ENCODE results near the gene CDH4. TPM values are rescaled to one million over a fixed set of nuclear protein-coding genes. Genes with fewer than 3 reads are reported as not detected.

The CDH4 gene
- total and polyA plus RNA-seq, 2 of the 4 experiments (the other 2 are of a cell fraction), result 1.6 to 3.5 TPM

DNA sequence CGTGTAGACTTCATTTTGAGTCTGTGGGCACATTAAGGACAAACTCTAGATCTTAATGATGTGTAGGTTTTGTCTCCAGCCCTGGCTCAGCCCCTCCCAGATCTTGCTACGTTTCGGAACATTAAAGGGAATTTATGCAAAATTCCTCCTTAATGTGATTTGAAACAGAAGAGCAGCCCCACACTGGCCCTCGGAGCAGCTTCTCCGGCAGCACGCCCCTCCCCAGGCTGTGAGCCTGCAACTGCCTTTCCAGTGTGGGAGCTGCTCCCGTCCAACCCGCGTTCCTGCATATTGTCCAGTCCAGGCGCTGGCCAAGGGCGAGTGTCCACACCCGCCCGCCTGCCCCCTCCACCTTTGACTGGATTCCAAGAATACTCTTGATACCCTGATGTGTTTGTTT, 556.4 kb downstream of the CDH4 start:
- dilution Hi-C loops (cut with HindIII; ENCODE audit: low sequenced_read_pairs, unreplicated experiment), result no loop called here
- no peaks in the 10 kb centered on the region for H3K9me3 ChIP-seq (ENCODE audit: control insufficient read depth, insufficient read depth, low read length)
- no TSS peak for BruUV-seq (replicated peaks)
- ChIA-PET POLR2A (ENCODE audit: unreplicated experiment) (no interaction called here), CTCF (interaction anchor here (0.7 kb wide), 1 partner anchor 289 kb away, joined by 3 read pairs; no protein-coding TSS in a partner anchor)
- no peaks in the 10 kb centered on the region for H4K20me1 ChIP-seq (ENCODE audit: insufficient read depth, low read length)
- H3K9me1 ChIP-seq (ENCODE audit: insufficient read depth, low read length), result no peaks in the 10 kb centered on the region
- no peak for ATAC-seq (ENCODE audit: low read depth)
- in situ Hi-C loops (cut with MboI; ENCODE audit: low sequenced_read_pairs), result no loop called here
- H4K5ac ChIP-seq (ENCODE audit: low read depth, low read length), result no peak overlapping the region
- no peak overlapping the region for H3K4me2 ChIP-seq (ENCODE audit: low read depth, low read length)
- peaks cover 10% of the 10 kb centered on the region; the same call in 1 of the 2 replicates for H3K27me3 ChIP-seq (ENCODE audit: control insufficient read depth, insufficient read depth, low read length)
- H2AFZ ChIP-seq (replicated peaks; ENCODE audit: low read length, poor library complexity), result no peak overlapping the region
- H2BK20ac ChIP-seq (ENCODE audit: low read depth, low read length), result no peak overlapping the region
- no peak overlapping the region for H2AK5ac ChIP-seq (ENCODE audit: low read depth, low read length)
- 20% methylated on average over 7 of the region's 13 CpGs; no CpG with 5 or more reads in 1 of the 2 experiments for WGBS, 2 experiments (ENCODE audit: extremely low coverage in 2 of 2, insufficient read length in 1 of 2)
- H2AK9ac ChIP-seq (replicated peaks; ENCODE audit: low read depth, low read length, poor library complexity), result no peak overlapping the region
- no peak overlapping the region for H2BK120ac ChIP-seq (ENCODE audit: low read depth, low read length)
- H3K56ac ChIP-seq (ENCODE audit: extremely low read depth, insufficient read depth, low read length), result no peak overlapping the region
- H2BK15ac ChIP-seq (ENCODE audit: low read depth, low read length), result no peak overlapping the region
- no peaks in the 10 kb centered on the region for H3K79me1 ChIP-seq (ENCODE audit: low read depth in 1 of 2, low read length in 2 of 2)
- no peak overlapping the region for H4K8ac ChIP-seq (ENCODE audit: low read depth in 2 of 2, low read length in 2 of 2)
- H3K36me3 ChIP-seq (ENCODE audit: control insufficient read depth, insufficient read depth, low read length), result no peaks in the 10 kb centered on the region
- no peak for TF ChIP-seq RCOR1 (IDR thresholded peaks at IDR 0.05; ENCODE audit: insufficient replicate concordance, low read length)
- no peak for TF ChIP-seq POLR2A (IDR thresholded peaks at IDR 0.05; ENCODE audit: low read depth, low read length)
- no peak for TF ChIP-seq FOS (IDR thresholded peaks at IDR 0.05; ENCODE audit: low read depth, low read length)
- TF ChIP-seq RAD21 (IDR thresholded peaks at IDR 0.05; ENCODE audit: low read length), result no peak
- TF ChIP-seq, protein P1, sequence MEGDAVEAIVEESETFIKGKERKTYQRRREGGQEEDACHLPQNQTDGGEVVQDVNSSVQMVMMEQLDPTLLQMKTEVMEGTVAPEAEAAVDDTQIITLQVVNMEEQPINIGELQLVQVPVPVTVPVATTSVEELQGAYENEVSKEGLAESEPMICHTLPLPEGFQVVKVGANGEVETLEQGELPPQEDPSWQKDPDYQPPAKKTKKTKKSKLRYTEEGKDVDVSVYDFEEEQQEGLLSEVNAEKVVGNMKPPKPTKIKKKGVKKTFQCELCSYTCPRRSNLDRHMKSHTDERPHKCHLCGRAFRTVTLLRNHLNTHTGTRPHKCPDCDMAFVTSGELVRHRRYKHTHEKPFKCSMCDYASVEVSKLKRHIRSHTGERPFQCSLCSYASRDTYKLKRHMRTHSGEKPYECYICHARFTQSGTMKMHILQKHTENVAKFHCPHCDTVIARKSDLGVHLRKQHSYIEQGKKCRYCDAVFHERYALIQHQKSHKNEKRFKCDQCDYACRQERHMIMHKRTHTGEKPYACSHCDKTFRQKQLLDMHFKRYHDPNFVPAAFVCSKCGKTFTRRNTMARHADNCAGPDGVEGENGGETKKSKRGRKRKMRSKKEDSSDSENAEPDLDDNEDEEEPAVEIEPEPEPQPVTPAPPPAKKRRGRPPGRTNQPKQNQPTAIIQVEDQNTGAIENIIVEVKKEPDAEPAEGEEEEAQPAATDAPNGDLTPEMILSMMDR (conservative IDR thresholded peaks at IDR 0.05; ENCODE audit: low read depth, low read length), result no peak
- TF ChIP-seq MAFK (IDR thresholded peaks at IDR 0.05; ENCODE audit: low read depth, low read length), result no peak
- TF ChIP-seq CEBPB (IDR thresholded peaks at IDR 0.05; ENCODE audit: low read depth, low read length), result no peak
- TF ChIP-seq NFE2L2 (IDR thresholded peaks at IDR 0.05; ENCODE audit: low read depth, low read length), result no peak
- TF ChIP-seq SMC3 (IDR thresholded peaks at IDR 0.05; ENCODE audit: low read depth, low read length), result no peak
- no peak overlapping the region for H3K4ac ChIP-seq (ENCODE audit: low read depth, low read length)
- intact Hi-C loops (cut with micrococcal nuclease), result no loop called here
- no peak overlapping the region for H3K27ac ChIP-seq (ENCODE audit: insufficient read depth, low read length)
- DNase-seq, result no peak
- H2BK5ac ChIP-seq (ENCODE audit: low read depth, low read length, poor library complexity, severe bottlenecking), result no peak overlapping the region
- H3K18ac ChIP-seq (ENCODE audit: low read depth, low read length), result no peak overlapping the region
- H3K4me1 ChIP-seq (ENCODE audit: control insufficient read depth, insufficient read depth, low read length), result no peaks in the 10 kb centered on the region
- H3K14ac ChIP-seq (replicated peaks; ENCODE audit: low read depth, low read length), result no peak overlapping the region
- H3K9ac ChIP-seq (ENCODE audit: low read depth, low read length), result no peak overlapping the region
- no peak overlapping the region for H3K4me3 ChIP-seq (ENCODE audit: insufficient read depth, low read depth, low read length)
- no peak overlapping the region for H4K91ac ChIP-seq (ENCODE audit: insufficient read depth, low read depth, low read length)
- no peak overlapping the region for H3K23ac ChIP-seq (ENCODE audit: low read depth, low read length)

All from IMR-90 (cell line).